ENCODE data around the gene PKIB.

GRCh38 chr6:122649701-122650100, 39.5 kb downstream of the PKIB start:
- TF ChIP-seq CTCF (IDR thresholded peaks at IDR 0.05; ENCODE audit: low read depth, low read length, missing input control): no peak
- no peak for TF ChIP-seq SP1 (IDR thresholded peaks at IDR 0.05)
